Body of pancreas (tissue), 4 donors: ENCODE results near the gene GPR89B. TPM values are rescaled to one million over a fixed set of nuclear protein-coding genes. Genes with fewer than 3 reads are reported as not detected.
"Not testable (repeated sequence)": the region's sequence is repeated elsewhere in the genome, so short reads cannot be mapped to it uniquely, and the experiment has no call there.

Source experiments
- ATAC-seq: fragments of 150-250 bp; one replicate; pipeline ENCODE4 v1.9.1; 2016
- DNase-seq, 4 donors: peaks; one replicate each; pipeline ENCODE4 v3.0.0-alpha.2; 2019
- H3K27ac ChIP-seq, 4 donors: fragments of 200-600 bp; sonication (generic); 1 replicate in 3 of 4; 2 replicates in 1 of 4; pipeline versions ENCODE4 v1.5.1 to v1.6.1; 2016 to 2019; ENCODE audit warnings: mild to moderate bottlenecking in 1 of 4, mixed read lengths in 1 of 4, moderate library complexity in 1 of 4
- H3K27me3 ChIP-seq, 2 donors: fragments of 200-600 bp; sonication (generic); one replicate each; pipeline ENCODE4 v1.6.0; 2016; ENCODE audit warnings: mild to moderate bottlenecking in 1 of 2
- H3K36me3 ChIP-seq, 2 donors: fragments of 200-600 bp; sonication (generic); replicated peaks in 1 of 2; 2 replicates each; pipeline ENCODE4 v1.5.1; 2016; ENCODE audit warnings: low read depth in 2 of 2; ENCODE audit not compliant: insufficient read depth in 1 of 2
- H3K4me1 ChIP-seq: fragments of 200-600 bp; sonication (generic); one replicate; pipeline ENCODE4 v1.6.0; 2016
- H3K4me3 ChIP-seq, 2 donors: fragments of 200-600 bp; sonication (generic); 1 replicate in 1 of 2; 2 replicates in 1 of 2; pipeline ENCODE4 v1.5.1; 2016 to 2019
- H3K9me3 ChIP-seq, 3 donors: fragments of 200-600 bp; sonication (generic); 1 replicate in 2 of 3; 2 replicates in 1 of 3; pipeline ENCODE4 v1.5.1; 2016
- POLR2A ChIP-seq, 3 donors: fragments of 450-650 bp; IDR thresholded peaks; one replicate each; pipeline ENCODE4 v1.6.1; 2016; ENCODE audit warnings: antibody characterized with exemption in 3 of 3, mild to moderate bottlenecking in 2 of 3
- WGBS, 2 donors: methylation state at CpG; one replicate each; pipeline ENCODE4 v1.1.5; 2017; 5-methylcytosine and 5-hydroxymethylcytosine counted together
- intact Hi-C: fragments of 100-400 bp; cut with DNase I; formaldehyde crosslinking; loops from one replicate; pipeline ENCODE4 v1.15.1; 2023
- small RNA-seq: library from RNA; depleted of rRNA; stranded (forward); fragments of <200 nt; gene quantifications from one replicate; pipeline ENCODE3, GENCODE V24; 2016
- total RNA-seq, 2 donors: library from RNA; depleted of rRNA; stranded (reverse); fragments of >200 nt; gene quantifications; one replicate each; pipeline ENCODE4 v1.1.0, GENCODE V29; 2016

GPR89B gene
- total RNA-seq, 2 donors from 2014 or later: 11.2 to 16.6 TPM

GRCh38 chr1:148033147-148033546 is 104.9 kb downstream of the GPR89B start:
- 6 to 12% methylated on average over 10 of the region's 16 CpGs for WGBS, 2 donors
- H3K36me3 ChIP-seq, H3K9me3 ChIP-seq, intact Hi-C loops, H3K27me3 ChIP-seq, H3K4me3 ChIP-seq, H3K4me1 ChIP-seq, H3K27ac ChIP-seq, DNase-seq: not testable (repeated sequence)
- peak; percentile 31 for ATAC-seq

DNA sequence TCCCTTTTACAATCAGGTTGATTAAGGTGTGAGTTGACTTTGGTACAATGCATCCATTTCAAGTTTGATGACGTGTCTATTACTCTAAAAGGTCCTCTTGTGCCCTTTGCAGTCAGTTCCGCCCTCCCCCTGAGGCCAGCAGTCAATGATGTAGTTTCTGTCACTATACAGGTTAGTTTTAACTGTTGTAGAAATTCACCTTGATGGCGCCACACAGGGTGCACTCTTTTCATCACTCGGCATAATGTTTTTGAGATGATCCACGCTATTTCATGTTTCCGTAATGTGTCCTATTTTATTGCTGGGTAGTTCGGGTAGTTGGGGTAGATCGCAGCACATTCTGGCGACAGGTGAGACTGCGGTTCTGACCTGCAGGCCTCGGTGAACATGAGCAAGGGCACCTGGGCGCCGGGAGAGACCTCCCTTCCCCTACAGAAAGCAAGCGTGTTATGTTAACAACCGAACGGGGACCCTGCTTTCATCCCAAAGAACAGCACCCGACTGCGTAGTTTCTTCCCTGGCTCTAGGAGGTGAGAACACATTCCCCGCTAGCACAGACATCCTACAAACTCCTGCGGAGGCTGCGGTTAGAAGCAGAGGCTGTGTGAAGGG is 109.7 kb downstream of the GPR89B start:
- DNase-seq, H3K27me3 ChIP-seq, H3K36me3 ChIP-seq, H3K9me3 ChIP-seq, intact Hi-C loops, H3K4me1 ChIP-seq, H3K4me3 ChIP-seq: not testable (repeated sequence)
- ATAC-seq: peak; percentile 4
- WGBS, 2 donors: 6 to 17% methylated on average over 3 to 6 of the region's 21 CpGs
- peak overlapping the region in 3 of 4 donors; percentile 77 to 80 (median 77) for H3K27ac ChIP-seq

- H3K4me3 ChIP-seq, intact Hi-C loops, H3K36me3 ChIP-seq: not testable (repeated sequence)
Measured at GRCh38 chr1:148038462-148039333, 110.5 kb downstream of the GPR89B start.

More at GRCh38 chr1:148038462-148039333, 110.5 kb downstream of the GPR89B start:
- DNase-seq: peak; percentile 57 to 74 (median 68)
- H3K27ac ChIP-seq: peak overlapping the region; percentile 39 to 80 (median 77)
- H3K27me3 ChIP-seq, H3K9me3 ChIP-seq, H3K4me1 ChIP-seq: not testable (repeated sequence)
- TF ChIP-seq POLR2A (IDR thresholded peaks at IDR 0.05): peak; percentile 88 to 100 (median 99)
- ATAC-seq: peak; percentile 89
- 0 to 1% methylated on average over 8 to 21 of the region's 38 CpGs for WGBS, 2 donors

Small RNAs within 50 kb of the gene (small RNA-seq; reads per million reads assigned to genes)
- gene RNU1-129P (not detected), gene RNVU1-7 (2.4 reads per million, percentile 75 among the genes with 10 or more reads in this experiment)

Other genes with a start within 250 kb of the GPR89B start
- 1 to 10 TPM in 1 of 2 donors, under 1 TPM in 1; 0.99 to 8.8 TPM for gene GJA5, start 167.8 kb upstream of the GPR89B start, total RNA-seq
- gene GJA8, start 25.6 kb upstream of the GPR89B start, total RNA-seq: not detected
- 10 to 100 TPM; 10.1 to 10.2 TPM for gene NBPF11, start 223.9 kb downstream of the GPR89B start, total RNA-seq